Measurements from ENCODE around the gene TRIM17. TPM values are rescaled to one million over a fixed set of nuclear protein-coding genes. Genes with fewer than 3 reads are reported as not detected.

Gene TRIM17
- total RNA-seq, 1 donor from 2014 or later = 2.9 TPM

- Histone ChIP-seq H3K9ac (no peak overlapping the region), H2AFZ (replicated peaks) (no peak overlapping the region), H3K79me2 (ENCODE audit: low read depth) (no peaks in the 10 kb centered on the region), H3K4me3 (no peak overlapping the region), H3K4me1 (peaks cover 14% of the 10 kb centered on the region), H3K36me3 (no peaks in the 10 kb centered on the region), H3K9me3 (ENCODE audit: low read depth) (no peaks in the 10 kb centered on the region), H3F3A (ENCODE audit: low read depth) (no peaks in the 10 kb centered on the region), H3K27me3 (peaks cover 17% of the 10 kb centered on the region), H3K4me2 (no peak overlapping the region), H4K20me1 (ENCODE audit: low read depth) (no peaks in the 10 kb centered on the region), H3K27ac (no peak overlapping the region)
- TF ChIP-seq CTCF (IDR thresholded peaks at IDR 0.05) (no peak), EZH2phosphoT487 (IDR thresholded peaks at IDR 0.05) (no peak), EZH2 (IDR thresholded peaks at IDR 0.05) (no peak)
- Mint-ChIP-seq H3K27me3 (ENCODE audit: insufficient read depth, low read depth) (peaks cover 3% of the 10 kb centered on the region), H3K4me1 (peaks cover 16% of the 10 kb centered on the region), H3K27ac (no peak overlapping the region), H3K4me3 (no peak overlapping the region), H3K36me3 (peaks cover 1% of the 10 kb centered on the region), H3K9me3 (peaks cover 2% of the 10 kb centered on the region)
- DNase-seq (ENCODE audit: low spot score) = no peak
These were observed 10.0 kb upstream of the TRIM17 start for GRCh38 chr1:228426518-228427175.

DNA sequence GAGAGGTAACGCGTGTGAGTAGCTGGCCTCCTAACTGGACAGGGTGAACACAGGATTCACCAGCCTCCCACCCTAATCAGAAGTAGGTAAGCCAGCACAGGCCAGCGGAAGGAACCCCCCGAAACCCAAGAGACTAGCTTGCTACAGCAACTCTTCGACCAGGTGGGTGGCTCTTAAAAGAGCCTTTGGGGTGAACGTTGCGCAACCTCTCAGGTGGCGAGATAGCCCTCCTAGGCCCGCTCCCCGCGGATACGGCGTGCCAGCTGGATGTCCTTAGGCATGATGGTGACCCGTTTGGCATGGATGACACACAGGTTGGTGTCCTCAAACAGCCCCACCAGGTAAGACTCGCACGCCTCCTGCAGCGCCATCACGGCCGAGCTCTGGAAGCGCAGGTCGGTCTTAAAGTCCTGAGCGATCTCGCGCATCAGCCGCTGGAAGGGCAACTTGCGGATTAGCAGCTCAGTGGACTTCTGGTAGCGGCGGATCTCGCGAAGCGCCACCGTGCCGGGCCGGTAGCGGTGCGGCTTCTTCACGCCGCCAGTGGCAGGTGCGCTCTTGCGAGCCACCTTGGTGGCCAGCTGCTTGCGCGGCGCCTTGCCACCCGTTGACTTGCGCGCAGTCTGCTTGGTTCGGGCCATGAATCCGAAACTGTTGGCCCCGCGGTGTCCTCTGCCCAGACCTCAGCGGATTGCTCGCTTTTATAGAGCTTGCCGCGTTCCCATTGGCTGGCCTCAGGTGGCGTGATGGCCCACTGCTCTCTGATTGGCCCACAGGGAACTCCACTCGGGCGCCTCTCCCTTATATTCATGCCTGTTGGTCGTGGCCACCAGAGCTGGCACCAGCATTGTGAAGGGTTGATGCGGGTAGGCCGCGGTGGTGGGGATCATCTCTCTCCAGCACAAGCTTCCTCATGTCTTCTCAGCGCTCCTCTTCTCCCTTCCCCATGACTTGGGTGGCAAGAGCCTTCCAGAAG lies 8.3 kb upstream of the TRIM17 start:
- Histone ChIP-seq H3K27ac (no peak overlapping the region), H4K20me1 (ENCODE audit: low read depth) (no peaks in the 10 kb centered on the region), H3K9me3 (ENCODE audit: low read depth) (no peaks in the 10 kb centered on the region), H2AFZ (replicated peaks) (no peak overlapping the region), H3K4me3 (no peak overlapping the region), H3K36me3 (no peaks in the 10 kb centered on the region), H3F3A (ENCODE audit: low read depth) (no peaks in the 10 kb centered on the region), H3K79me2 (ENCODE audit: low read depth) (no peaks in the 10 kb centered on the region), H3K27me3 (peaks cover 34% of the 10 kb centered on the region), H3K4me2 (no peak overlapping the region), H3K9ac (no peak overlapping the region), H3K4me1 (peaks cover 14% of the 10 kb centered on the region)
- no peak for DNase-seq (ENCODE audit: low spot score)
- H3K27me3 Mint-ChIP-seq (ENCODE audit: insufficient read depth, low read depth) = peaks cover 5% of the 10 kb centered on the region
- H3K27ac Mint-ChIP-seq = no peak overlapping the region
- TF ChIP-seq EZH2 (IDR thresholded peaks at IDR 0.05) (no peak), EZH2phosphoT487 (IDR thresholded peaks at IDR 0.05) (no peak), CTCF (IDR thresholded peaks at IDR 0.05) (no peak)
- peaks cover 2% of the 10 kb centered on the region for H3K9me3 Mint-ChIP-seq
- peaks cover 1% of the 10 kb centered on the region for H3K36me3 Mint-ChIP-seq
- H3K4me3 Mint-ChIP-seq = no peak overlapping the region
- peaks cover 16% of the 10 kb centered on the region for H3K4me1 Mint-ChIP-seq

GRCh38 chr1:228423404-228424053 lies 6.9 kb upstream of the TRIM17 start:
- H2AFZ ChIP-seq (replicated peaks) = no peak overlapping the region
- H3K27me3 ChIP-seq = peaks cover 41% of the 10 kb centered on the region
- no peak for TF ChIP-seq EZH2 (IDR thresholded peaks at IDR 0.05)
- no peak for TF ChIP-seq EZH2phosphoT487 (IDR thresholded peaks at IDR 0.05)
- H3K4me3 Mint-ChIP-seq = no peak overlapping the region
- no peaks in the 10 kb centered on the region for H3F3A ChIP-seq (ENCODE audit: low read depth)
- H3K4me1 ChIP-seq = peaks cover 12% of the 10 kb centered on the region
- peaks cover 5% of the 10 kb centered on the region for H3K27me3 Mint-ChIP-seq (ENCODE audit: insufficient read depth, low read depth)
- no peak overlapping the region for H3K4me2 ChIP-seq
- H3K27ac ChIP-seq = no peak overlapping the region
- no peak overlapping the region for H3K4me3 ChIP-seq
- no peaks in the 10 kb centered on the region for H3K79me2 ChIP-seq (ENCODE audit: low read depth)
- no peaks in the 10 kb centered on the region for H4K20me1 ChIP-seq (ENCODE audit: low read depth)
- peaks cover 1% of the 10 kb centered on the region for H3K36me3 Mint-ChIP-seq
- no peak overlapping the region for H3K9ac ChIP-seq
- H3K4me1 Mint-ChIP-seq = peaks cover 14% of the 10 kb centered on the region
- no peaks in the 10 kb centered on the region for H3K36me3 ChIP-seq
- no peaks in the 10 kb centered on the region for H3K9me3 ChIP-seq (ENCODE audit: low read depth)
- no peak for DNase-seq (ENCODE audit: low spot score)
- no peak overlapping the region for H3K27ac Mint-ChIP-seq
- H3K9me3 Mint-ChIP-seq = peaks cover 2% of the 10 kb centered on the region
